Vagina (tissue), 2 donors: ENCODE measurements around the gene MCF2L. TPM values are rescaled to one million over a fixed set of nuclear protein-coding genes. Genes with fewer than 3 reads are reported as not detected.

Experiments used
- DNase-seq, 2 donors: peaks; one replicate each; pipeline ENCODE4 v3.0.0-alpha.2; 2017; ENCODE audit errors: extremely low spot score in 2 of 2
- H3K27ac ChIP-seq: fragments of 200-600 bp; sonication (generic); one replicate; pipeline ENCODE4 v1.5.1; 2019
- H3K27me3 ChIP-seq: fragments of 200-600 bp; sonication (generic); one replicate; pipeline ENCODE4 v1.5.1; 2019
- H3K36me3 ChIP-seq, 2 donors: fragments of 200-600 bp; sonication (generic); one replicate each; pipeline ENCODE4 v1.5.1; 2017 to 2019
- H3K4me1 ChIP-seq: fragments of 200-600 bp; sonication (generic); one replicate; pipeline ENCODE4 v1.5.1; 2019
- H3K4me3 ChIP-seq, 2 donors: fragments of 200-600 bp; sonication (generic); 1 replicate in 1 of 2; 2 replicates in 1 of 2; pipeline ENCODE4 v1.5.1; 2016 to 2019
- H3K9me3 ChIP-seq: fragments of 200-600 bp; sonication (generic); one replicate; pipeline ENCODE4 v1.5.1; 2019
- CTCF ChIP-seq, 3 experiments: fragments of 450-650 bp in 2 of 3; fragments of 200-600 bp in 1 of 3; sonication (generic) in 1 of 3; IDR thresholded peaks; one replicate each; pipeline ENCODE4 v1.5.1; 2017 to 2019; ENCODE audit warnings: antibody characterized with exemption in 3 of 3, mild to moderate bottlenecking in 2 of 3, moderate library complexity in 2 of 3
- POLR2A ChIP-seq, 2 donors: fragments of 450-650 bp; IDR thresholded peaks; one replicate each; pipeline ENCODE4 v1.6.1; 2017; ENCODE audit warnings: antibody characterized with exemption in 2 of 2, mild to moderate bottlenecking in 2 of 2, moderate library complexity in 2 of 2
- POLR2AphosphoS5 ChIP-seq, 2 donors: sonication (generic); formaldehyde crosslinking; IDR thresholded peaks; one replicate each; pipeline ENCODE4 v1.9.0; 2017; ENCODE audit warnings: antibody characterized with exemption in 2 of 2, mild to moderate bottlenecking in 2 of 2, low read depth in 1 of 2; ENCODE audit not compliant: insufficient read depth in 1 of 2
- intact Hi-C: fragments of 100-400 bp; cut with DNase I; formaldehyde crosslinking; loops from one replicate; pipeline ENCODE4 v1.15.1; 2023
- total RNA-seq: library from RNA; depleted of rRNA; stranded (reverse); fragments of >200 nt; gene quantifications from one replicate; pipeline ENCODE4 v1.2.3, GENCODE V29; 2016

The MCF2L gene
- total RNA-seq, 1 donor from 2014 or later: 45.4 TPM

GRCh38 chr13:113095146-113096051, 126.4 kb downstream of the MCF2L start:
- Histone ChIP-seq H3K4me3 (no peak overlapping the region), H3K9me3 (no peaks in the 10 kb centered on the region), H3K27me3 (no peaks in the 10 kb centered on the region), H3K27ac (no peak overlapping the region), H3K36me3 (no peaks in the 10 kb centered on the region), H3K4me1 (no peaks in the 10 kb centered on the region)
- intact Hi-C loops: no loop called here
- TF ChIP-seq CTCF (IDR thresholded peaks at IDR 0.05): no peak
- no peak for TF ChIP-seq POLR2AphosphoS5 (IDR thresholded peaks at IDR 0.05; ENCODE audit: insufficient read depth in 1 of 2, low read depth in 1 of 2)
- no peak for TF ChIP-seq POLR2A (IDR thresholded peaks at IDR 0.05)
- DNase-seq: no peak

- Histone ChIP-seq H3K4me3 (no peak overlapping the region), H3K4me1 (no peaks in the 10 kb centered on the region), H3K27me3 (no peaks in the 10 kb centered on the region), H3K36me3 (no peaks in the 10 kb centered on the region), H3K9me3 (no peaks in the 10 kb centered on the region), H3K27ac (no peak overlapping the region)
- intact Hi-C loops: no loop called here
- TF ChIP-seq POLR2AphosphoS5 (IDR thresholded peaks at IDR 0.05; ENCODE audit: insufficient read depth in 1 of 2, low read depth in 1 of 2) (no peak), CTCF (IDR thresholded peaks at IDR 0.05) (no peak), POLR2A (IDR thresholded peaks at IDR 0.05) (no peak)
- DNase-seq: no peak
Measured at GRCh38 chr13:113096052-113096744, 127.2 kb downstream of the MCF2L start.

- H3K27ac ChIP-seq: no peak overlapping the region
- intact Hi-C loops: no loop called here
- no peaks in the 10 kb centered on the region for H3K36me3 ChIP-seq
Measured at GRCh38 chr13:113096745-113097305, 127.8 kb downstream of the MCF2L start.

GRCh38 chr13:113097651-113098050, 128.6 kb downstream of the MCF2L start:
- H3K9me3 ChIP-seq: no peaks in the 10 kb centered on the region
- intact Hi-C loops: no loop called here

More at GRCh38 chr13:113096745-113097305, 127.8 kb downstream of the MCF2L start:
- Histone ChIP-seq H3K9me3 (no peaks in the 10 kb centered on the region), H3K4me3 (no peak overlapping the region), H3K4me1 (no peaks in the 10 kb centered on the region), H3K27me3 (no peaks in the 10 kb centered on the region)
- no peak for TF ChIP-seq POLR2AphosphoS5 (IDR thresholded peaks at IDR 0.05; ENCODE audit: insufficient read depth in 1 of 2, low read depth in 1 of 2)
- TF ChIP-seq POLR2A (IDR thresholded peaks at IDR 0.05): no peak
- no peak for TF ChIP-seq CTCF (IDR thresholded peaks at IDR 0.05)
- no peak for DNase-seq

More at GRCh38 chr13:113097651-113098050, 128.6 kb downstream of the MCF2L start:
- DNase-seq: no peak
- Histone ChIP-seq H3K4me1 (no peaks in the 10 kb centered on the region), H3K36me3 (no peaks in the 10 kb centered on the region), H3K27me3 (no peaks in the 10 kb centered on the region), H3K27ac (no peak overlapping the region), H3K4me3 (no peak overlapping the region)
- TF ChIP-seq POLR2A (IDR thresholded peaks at IDR 0.05): no peak
- no peak for TF ChIP-seq CTCF (IDR thresholded peaks at IDR 0.05)
- no peak for TF ChIP-seq POLR2AphosphoS5 (IDR thresholded peaks at IDR 0.05; ENCODE audit: insufficient read depth in 1 of 2, low read depth in 1 of 2)
